GM12891 (cell line): ENCODE measurements around the gene SYMPK.

ENCODE experiments used
- DNase-seq: peaks from one replicate; pipeline ENCODE4 v3.0.0; 2011; ENCODE audit warnings: low spot score; ENCODE audit not compliant: insufficient read length
- FAIRE-seq: peaks from 2 replicates; lab custom pipeline; 2011; peaks lifted over from hg19 to GRCh38; lab: Jason Lieb, UNC
- PAX5 ChIP-seq: IDR thresholded peaks from 2 replicates; pipeline ENCODE4 v1.6.1; 2011; ENCODE audit warnings: low read length, moderate library complexity, mild to moderate bottlenecking; ENCODE audit not compliant: insufficient read depth, severe bottlenecking
- POLR2A ChIP-seq: IDR thresholded peaks from 2 replicates; pipeline ENCODE4 v1.6.1; 2011; ENCODE audit warnings: low read depth, low read length, control low read depth
- POLR2AphosphoS5 ChIP-seq: IDR thresholded peaks from 2 replicates; pipeline ENCODE4 v1.6.1; 2011; ENCODE audit warnings: low read depth, low read length, control low read depth
- POU2F2 ChIP-seq: IDR thresholded peaks from 2 replicates; pipeline ENCODE4 v1.6.1; 2011; ENCODE audit warnings: low read depth, mild to moderate bottlenecking, control low read depth, low read length, moderate library complexity
- SPI1 ChIP-seq: IDR thresholded peaks from 2 replicates; pipeline ENCODE4 v1.6.1; 2011; ENCODE audit warnings: low read depth, low read length, control low read depth
- TAF1 ChIP-seq: IDR thresholded peaks from 2 replicates; pipeline ENCODE4 v1.6.1; 2011; ENCODE audit warnings: low read depth, low read length, control low read depth

Gene SYMPK

GRCh38 chr19:45779231-45780145, 83.5 kb downstream of the SYMPK start:
- TF ChIP-seq POLR2AphosphoS5 (no peak), SPI1 (no peak), POLR2A (no peak; the same call in 1 of the 2 replicates), TAF1 (no peak), POU2F2 (no peak)
- DNase-seq = peak; percentile 96
- FAIRE-seq = peak; percentile 94

DNA sequence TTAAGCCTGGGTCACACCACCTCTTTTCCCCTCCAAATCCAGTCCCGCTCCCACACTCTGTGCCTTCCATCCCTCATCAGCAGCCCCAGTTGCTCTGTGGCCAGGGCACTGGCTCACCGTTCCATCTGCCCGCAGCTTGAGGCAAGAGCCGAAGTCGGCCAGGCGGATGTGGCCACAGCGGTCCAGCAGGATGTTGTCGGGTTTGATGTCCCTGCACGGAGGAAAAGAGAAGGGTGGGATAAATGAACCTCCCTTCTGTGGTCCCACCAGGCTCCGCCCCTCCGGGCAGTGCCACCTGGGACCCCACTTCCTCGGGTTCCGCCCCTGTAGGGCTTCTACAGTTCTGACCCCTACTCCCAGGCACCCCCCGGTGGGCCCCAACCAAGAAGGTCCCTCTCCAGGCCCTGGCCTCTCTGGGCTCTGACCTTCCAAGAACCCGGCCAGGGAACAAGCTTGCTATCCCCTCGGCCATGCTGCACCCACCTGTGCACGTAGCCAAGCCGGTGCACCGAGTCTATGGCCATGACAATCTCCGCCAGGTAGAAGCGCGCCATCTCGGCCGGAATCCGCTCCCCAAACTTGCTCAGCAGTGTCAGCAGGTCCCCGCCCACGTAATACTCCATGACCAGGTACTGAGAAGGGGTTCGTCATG, 84.8 kb downstream of the SYMPK start:
- FAIRE-seq = no peak
- no peak for TF ChIP-seq POLR2AphosphoS5
- no peak for DNase-seq

DNA sequence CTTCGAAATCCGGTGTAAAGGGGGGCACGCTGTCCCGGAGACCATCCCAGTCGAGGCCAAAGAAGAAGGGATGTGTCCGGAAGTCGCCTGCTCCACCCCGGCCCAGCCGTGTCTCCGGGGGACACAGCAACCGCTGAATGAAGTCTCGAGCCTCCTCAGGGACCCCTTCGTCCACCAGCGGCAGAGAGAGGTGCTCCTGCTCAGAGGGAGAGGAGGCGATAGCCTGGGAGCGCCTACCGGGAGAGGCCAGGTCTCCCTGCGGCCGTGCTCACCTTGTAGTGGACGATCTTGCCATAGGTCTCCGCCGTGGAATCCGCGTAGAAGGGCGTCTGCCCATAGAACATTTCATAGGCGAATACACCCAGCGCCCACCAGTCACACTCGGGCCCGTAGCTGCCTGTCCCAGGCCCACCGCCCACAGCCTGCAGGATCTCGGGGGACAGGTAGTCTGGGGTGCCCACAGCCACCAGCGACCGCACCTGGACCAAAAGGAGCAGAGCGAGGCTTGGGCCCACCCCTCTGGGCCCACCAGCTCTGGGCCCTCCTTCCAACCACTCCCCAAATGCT, 85.5 kb downstream of the SYMPK start:
- DNase-seq = no peak
- no peak for TF ChIP-seq PAX5
- no peak for TF ChIP-seq POLR2A
- TF ChIP-seq POLR2AphosphoS5 = no peak
- TF ChIP-seq TAF1 = no peak
- TF ChIP-seq SPI1 = no peak
- no peak for TF ChIP-seq POU2F2
- FAIRE-seq = no peak

DNA sequence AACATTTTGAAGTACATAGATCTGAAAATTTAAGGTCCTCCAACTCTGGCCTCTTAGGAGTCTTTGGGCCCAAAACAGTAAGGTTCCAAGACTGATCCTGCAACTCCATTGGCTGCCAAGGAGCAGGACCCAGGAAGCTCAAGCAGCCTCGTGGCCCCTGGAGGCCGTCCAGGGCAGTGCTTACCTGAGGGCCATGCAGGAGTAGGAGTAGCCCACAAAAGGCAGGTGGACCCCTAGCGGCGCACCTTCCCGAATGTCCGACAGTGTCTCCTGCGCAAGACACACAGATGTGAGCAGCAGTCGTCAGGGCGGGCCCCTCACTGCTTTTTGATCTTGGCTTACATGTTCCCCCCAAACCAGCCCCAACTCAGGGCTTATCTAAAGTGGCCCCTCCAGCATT, 88.2 kb downstream of the SYMPK start:
- TF ChIP-seq POLR2AphosphoS5 (no peak), PAX5 (no peak), POU2F2 (no peak), TAF1 (no peak)
- no peak for FAIRE-seq
- no peak for DNase-seq

DNA sequence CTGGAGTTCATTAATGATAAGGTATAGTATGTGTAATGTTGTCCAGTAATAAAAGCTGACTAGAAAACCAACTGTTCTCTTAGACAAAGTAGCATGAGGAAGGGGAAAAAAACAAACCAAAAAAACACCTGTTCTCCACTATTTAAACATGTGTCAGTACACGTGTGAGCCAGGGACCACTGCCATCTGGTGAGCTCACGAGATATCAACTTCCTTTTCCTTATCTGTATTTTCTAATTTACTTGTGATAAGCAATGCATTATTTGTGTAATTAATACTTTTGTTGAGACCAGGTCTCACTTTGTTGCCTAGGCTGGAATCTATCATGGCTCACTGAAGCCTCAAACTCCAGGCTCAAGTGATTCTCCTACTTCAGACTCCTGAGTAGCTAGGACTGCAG, 89.6 kb downstream of the SYMPK start:
- DNase-seq = no peak
- TF ChIP-seq POLR2AphosphoS5 (no peak), SPI1 (no peak), POU2F2 (no peak), POLR2A (no peak), TAF1 (no peak), PAX5 (no peak)
- FAIRE-seq = no peak

DNA sequence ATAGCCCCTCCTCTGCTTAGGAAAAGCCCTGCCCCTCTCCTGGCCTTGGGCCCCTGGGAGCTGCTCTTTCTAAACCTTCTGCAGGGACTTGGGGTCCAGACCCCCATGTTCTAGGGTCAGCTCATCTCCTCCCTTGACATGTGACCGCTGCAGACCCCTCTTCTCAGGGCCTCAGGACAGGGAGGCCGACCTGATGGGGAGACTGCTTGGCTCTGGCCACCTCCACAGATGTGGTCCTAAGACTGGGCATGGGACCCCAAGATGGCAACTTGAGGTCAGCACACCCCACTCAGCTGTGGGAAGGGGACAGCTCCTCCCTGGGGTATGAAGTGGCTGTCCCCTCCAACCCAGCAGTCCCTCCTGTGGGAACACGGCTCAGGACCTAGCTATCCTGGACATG, 90.0 kb downstream of the SYMPK start:
- DNase-seq = no peak
- no peak for FAIRE-seq
- TF ChIP-seq POLR2AphosphoS5 = 0 out of 2 replicates have a peak, but pooled peaks have one; percentile 5
- no peak for TF ChIP-seq POU2F2
- no peak for TF ChIP-seq TAF1
- TF ChIP-seq PAX5 = no peak
- 0 out of 2 replicates have a peak, but pooled peaks have one; percentile 37 for TF ChIP-seq POLR2A
- TF ChIP-seq SPI1 = no peak

DNA sequence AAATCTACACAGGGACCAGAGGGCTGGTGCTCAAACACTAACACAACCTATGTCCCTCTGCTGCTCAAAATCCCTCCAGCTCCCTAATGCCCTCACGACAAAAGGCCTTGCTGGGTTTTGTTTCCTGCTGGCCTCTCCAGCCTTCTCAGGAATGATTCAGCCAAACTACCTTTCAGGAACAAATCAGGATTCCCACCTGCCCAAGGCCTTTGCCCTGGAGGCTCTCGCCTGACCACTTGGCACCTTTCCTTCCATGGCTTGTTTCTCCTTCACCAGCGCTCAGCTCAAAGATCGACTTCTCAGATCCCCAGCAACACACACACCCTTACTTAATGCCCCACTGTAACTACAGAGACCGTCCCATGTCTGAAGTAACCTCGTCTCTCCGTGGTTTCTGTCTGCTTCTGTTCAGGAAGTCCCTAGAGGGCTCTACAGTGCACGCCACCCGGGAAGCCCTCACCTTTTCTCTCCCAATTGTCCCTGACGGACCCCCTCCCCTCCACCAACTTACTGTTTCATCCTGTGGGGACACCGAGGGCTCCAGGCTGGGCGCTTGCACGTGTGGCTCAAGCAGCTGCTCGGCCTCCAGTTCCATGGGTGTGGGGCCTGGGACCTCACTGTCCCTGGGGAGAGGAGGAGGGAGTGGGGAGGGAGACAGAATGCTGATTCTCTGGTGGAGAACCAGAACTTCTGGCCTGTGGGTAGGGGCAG, 90.7 kb downstream of the SYMPK start:
- TF ChIP-seq PAX5 = no peak
- TF ChIP-seq SPI1 = no peak
- TF ChIP-seq POLR2AphosphoS5 = no peak
- TF ChIP-seq POLR2A = no peak; the same call in 1 of the 2 replicates

GRCh38 chr19:45771311-45771933, 91.5 kb downstream of the SYMPK start:
- TF ChIP-seq TAF1 (no peak), PAX5 (no peak), SPI1 (no peak), POU2F2 (no peak), POLR2AphosphoS5 (no peak), POLR2A (no peak)
- DNase-seq (no peak), FAIRE-seq (no peak)

More for the DNA sequence above, 90.7 kb downstream of the SYMPK start:
- FAIRE-seq (no peak), DNase-seq (no peak)
